HG03442 (cell line): ENCODE measurements around the gene TMEM98.
"Not testable (repeated sequence)": the region's sequence is repeated elsewhere in the genome, so short reads cannot be mapped to it uniquely, and the experiment has no call there.

Experiments
- ATAC-seq: cut with Tn5 transposase; IDR thresholded peaks from one replicate; pipeline ENCODE4 v1.9.1; 2021; ENCODE audit warnings: mild to moderate bottlenecking, moderate library complexity; ENCODE audit not compliant: unreplicated experiment

The TMEM98 gene

DNA sequence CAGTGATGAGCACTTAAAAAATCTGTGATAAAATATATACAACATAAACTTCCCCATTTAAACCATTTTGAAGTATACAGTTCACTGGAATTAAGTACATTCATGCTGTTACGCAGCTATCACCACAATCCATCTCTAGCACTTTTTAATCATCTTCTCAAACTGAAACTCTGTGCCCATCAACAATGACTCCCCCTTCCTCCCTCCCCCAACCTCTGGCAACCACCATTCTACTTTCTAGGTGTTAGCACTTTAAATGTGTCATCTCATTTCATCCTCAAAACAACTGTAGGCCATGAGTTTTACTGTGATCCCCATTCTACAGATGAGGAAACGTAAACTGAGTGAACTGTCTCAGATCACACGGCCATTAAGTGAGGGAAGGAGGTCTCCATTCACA, 13.8 kb upstream of the TMEM98 start:
- ATAC-seq: no peak

DNA sequence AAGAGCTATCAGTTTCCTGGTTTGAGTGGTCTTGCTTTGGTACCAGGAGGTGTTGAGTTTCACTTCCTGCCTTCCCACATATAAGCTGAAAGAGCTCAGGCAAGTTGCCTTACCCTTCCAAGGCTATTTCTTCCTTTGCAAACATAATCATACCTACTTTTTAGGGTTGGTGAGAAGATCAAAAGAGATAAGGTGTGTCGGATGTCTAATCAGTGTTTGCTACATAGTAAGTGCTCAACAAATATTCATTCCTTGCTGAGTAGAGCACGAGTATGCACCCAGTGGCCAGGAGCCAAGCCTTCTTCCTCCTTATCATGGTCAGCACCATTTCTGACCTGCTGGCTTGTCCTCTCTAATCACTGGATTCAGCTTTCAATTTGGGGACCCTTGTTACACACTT, 12.7 kb upstream of the TMEM98 start:
- no peak for ATAC-seq

DNA sequence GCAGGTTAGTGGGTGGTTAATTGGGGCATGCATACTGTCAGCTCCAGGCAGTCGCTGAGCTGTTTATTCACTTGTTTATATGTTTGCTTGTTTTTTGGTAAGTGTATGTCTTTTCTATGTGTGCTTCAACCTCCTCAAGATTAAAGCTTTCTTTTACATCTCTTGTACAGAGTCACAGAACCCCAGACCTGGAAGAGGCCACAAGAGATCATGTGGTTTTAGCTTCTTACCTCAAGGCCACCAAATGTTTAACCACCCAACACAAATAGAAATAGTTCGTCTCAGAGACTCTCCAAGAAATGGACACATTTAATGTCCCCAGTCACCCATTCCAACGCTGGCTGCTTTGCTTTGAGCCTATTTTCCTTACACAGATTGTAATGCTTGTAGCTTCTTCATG, 11.8 kb upstream of the TMEM98 start:
- no peak for ATAC-seq

DNA sequence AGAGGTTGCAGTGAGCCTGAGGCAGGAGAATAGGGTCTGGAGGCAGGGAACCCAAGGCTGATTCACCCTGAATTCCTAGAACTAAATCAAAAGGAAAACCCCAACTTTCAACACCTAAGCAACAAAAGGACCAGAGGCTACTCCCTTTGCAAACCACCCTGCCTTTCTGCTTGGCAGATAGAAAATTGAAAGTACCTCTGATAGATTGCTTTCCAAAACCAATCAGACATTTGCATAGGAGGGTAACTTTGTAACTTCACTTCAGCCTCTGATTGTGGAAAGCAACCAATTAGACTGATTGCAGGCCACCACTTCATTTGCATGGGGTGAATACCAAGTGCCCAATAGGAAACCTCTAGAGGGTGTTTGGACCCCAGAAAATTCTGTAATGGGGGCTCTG, 10.9 kb upstream of the TMEM98 start:
- ATAC-seq: no peak

DNA sequence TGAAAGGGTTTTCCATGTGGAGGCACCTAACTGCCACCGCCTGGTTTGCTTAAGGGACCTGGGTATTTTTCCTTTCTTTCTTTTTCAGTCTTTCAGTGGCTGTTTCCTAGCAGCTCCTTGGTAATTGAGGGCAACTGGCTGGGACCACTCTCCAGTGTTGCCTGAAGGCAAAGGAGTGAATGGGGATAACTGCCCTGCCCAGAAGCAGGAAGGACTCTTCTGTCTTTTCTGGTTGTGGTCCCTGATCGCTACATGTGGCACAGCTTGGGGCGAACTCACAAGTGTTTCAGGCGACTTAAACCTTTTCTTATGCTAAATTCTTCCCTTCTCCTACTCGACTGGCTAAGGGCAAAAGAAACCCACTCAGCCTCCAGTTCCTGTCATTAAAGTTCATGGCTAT, 10.1 kb upstream of the TMEM98 start:
- no peak for ATAC-seq

DNA sequence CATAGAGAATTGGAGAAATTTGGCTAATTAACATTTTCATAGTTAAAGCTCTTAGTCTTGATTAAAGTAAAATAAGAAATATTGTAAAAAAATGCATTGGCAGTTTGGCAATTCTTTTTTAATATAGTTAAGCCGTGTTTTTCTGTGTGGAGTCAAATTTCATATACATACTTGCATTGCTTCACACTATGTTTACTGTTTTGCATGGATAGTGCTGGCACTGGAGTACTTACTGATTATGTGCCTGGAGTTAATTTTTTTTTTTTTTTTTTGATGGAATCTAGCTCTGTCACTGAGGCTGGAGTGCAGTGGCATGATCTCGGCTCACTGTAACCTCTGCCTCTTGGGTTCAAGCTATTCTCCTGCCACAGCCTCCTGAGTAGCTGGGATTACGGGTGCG, 8.1 kb upstream of the TMEM98 start:
- ATAC-seq: not testable (repeated sequence)

DNA sequence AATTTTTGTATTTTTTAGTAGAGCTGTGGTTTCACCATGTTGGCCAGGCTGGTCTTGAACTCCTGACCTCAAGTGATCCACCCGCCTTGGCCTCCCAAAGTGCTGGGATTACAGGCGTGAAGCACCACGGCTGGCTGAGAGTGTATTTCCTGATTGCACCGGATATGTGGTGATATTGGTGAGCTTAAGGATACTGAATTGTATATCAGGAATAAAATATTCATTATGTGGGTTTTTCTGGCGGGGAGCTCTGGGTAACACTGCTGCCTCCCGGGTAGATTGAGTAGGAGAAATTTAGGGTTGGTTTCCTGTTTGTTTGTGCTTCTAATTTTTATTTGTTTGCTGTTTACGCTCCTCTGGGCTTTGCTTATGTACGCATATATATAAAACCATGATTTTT, 7.7 kb upstream of the TMEM98 start:
- ATAC-seq: no peak

DNA sequence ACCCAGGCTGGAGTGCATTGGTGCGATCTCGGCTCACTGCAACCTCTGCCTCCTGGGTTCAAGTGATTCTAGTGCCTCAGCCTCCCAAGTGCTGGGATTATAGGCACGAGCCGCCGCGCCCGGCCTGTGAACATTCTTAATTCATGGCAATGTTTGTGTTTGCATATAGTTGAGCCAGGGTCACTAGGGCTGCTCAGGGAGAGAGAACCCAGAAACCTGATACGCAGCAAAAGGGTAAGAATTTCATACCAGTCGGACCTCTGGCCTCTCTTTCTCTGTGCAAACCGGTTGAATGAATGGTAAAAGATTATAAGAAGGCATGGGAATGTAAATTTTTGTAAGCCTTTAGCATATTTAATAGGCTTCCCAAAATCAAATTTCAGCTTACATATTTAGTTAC, 6.9 kb upstream of the TMEM98 start:
- no peak for ATAC-seq

DNA sequence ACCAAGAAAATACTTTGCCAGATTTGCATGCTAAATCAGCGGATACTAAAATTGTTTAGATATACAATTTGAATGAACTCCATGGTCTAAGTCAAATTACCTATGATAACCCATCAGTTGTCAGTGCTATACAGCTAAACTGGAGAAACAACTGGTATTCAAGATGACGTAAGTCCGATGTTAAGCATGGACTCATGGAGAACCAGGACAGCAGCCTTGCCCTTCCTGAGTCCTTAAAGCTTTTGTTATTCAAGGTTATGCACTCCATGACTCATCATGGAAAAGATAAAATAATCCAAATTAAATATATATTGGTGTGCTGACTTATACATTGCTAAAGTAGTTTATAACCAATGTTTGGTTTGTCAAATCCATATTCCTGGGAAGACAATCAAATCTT, 4.0 kb upstream of the TMEM98 start:
- ATAC-seq: not testable (repeated sequence)

DNA sequence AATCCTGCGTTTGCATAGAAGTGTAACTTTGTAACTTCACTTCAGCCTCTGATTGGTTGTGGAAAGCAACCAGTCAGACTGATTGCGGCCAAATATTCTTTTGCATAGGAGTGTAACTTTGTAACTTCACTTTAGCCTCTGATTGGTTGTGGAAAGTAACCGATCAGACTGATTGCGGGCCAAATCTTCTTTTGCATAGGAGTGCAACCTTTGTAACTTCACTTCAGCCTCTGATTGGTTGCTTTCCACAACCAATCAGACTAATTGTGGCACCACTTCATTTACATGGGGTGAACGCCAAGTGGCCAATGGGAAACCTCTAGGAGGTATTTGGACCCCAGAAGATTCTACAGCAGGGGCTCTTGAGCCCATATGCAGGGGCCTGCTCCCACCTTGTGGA, 1.8 kb upstream of the TMEM98 start:
- ATAC-seq: no peak

DNA sequence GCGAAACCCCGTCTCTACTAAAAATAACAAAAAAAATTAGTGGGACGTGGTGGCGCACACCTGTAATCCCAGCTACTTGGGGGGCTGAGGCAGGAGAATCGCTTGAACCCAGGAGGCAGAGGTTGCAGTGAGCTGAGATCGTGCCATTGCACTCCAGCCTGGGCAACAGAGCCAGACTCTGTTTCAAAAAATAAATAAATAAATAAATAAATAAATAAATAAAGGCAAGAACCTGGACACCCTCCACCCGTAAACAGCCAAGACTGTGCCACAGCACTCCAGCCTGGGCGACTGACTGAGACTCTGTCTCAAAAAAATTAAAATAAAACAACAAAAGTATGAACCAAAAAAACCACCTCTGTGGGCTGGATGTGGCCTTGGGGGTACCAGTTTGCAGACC, 1.2 kb upstream of the TMEM98 start:
- ATAC-seq: not testable (repeated sequence)

DNA sequence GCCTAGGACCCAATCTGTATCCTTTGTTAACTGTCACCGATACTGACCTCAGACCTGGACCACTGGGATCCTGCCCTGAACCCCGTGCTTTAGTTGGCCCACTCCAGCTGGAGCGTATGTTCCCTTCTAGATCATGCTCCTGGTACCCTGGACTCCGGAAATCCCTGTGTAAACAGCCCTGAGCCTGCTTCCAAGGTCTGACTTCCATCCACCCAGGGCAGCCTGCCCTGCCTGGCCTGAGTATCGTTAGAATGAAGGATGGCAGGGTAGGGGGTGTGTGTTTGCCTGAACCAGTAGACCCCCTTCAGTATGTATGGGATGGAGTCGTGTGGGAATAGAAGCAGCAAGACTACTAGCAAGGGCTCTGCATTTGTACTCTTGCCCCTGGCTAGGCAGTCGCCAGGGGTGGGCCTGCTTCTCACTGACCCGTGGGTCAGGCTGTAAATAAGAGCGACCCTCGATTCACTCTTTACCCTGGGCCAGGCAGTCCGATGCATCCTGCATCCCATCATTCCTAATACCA, 691 bp upstream of the TMEM98 start:
- no peak for ATAC-seq

DNA sequence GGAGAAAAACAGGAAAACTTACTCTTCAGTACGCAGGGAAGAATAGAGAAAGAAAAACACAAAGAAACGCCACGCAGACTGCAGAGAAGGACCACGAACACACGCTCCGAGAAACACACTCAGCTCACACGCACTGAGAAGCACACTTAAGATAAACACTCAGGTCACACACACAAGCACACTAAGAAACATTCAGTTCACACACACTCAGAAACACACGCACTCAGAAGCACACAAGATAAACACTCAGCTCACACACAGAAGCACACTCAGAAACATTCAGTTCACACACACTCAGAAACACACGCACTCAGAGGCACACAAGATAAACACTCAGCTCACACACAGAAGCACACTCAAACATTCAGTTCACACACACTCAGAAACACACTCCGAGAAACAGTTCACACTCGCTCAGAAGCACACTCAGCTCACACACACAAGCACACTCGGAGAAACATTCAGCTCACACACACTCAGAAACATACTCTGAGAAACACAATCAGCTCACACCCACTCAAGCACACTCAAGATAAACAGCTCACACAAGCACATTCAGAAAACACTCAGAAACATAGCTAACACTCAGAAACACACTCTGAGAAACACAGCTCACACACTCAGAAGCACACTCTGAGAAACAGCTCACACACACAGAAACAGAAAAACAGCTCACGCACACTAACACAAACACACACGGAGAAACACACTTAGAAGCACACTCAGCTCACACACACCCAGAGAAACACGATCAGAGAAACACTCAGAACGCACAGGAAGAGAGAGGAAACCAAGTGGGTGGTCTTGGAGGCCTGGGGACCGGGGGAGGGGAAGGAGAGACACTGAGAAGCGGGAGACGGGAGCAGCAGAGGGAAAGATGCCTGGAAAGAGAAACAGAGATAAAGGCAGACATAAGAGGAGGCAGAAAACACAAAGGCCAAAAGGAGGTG, 908 bp downstream of the TMEM98 start:
- no peak for ATAC-seq

DNA sequence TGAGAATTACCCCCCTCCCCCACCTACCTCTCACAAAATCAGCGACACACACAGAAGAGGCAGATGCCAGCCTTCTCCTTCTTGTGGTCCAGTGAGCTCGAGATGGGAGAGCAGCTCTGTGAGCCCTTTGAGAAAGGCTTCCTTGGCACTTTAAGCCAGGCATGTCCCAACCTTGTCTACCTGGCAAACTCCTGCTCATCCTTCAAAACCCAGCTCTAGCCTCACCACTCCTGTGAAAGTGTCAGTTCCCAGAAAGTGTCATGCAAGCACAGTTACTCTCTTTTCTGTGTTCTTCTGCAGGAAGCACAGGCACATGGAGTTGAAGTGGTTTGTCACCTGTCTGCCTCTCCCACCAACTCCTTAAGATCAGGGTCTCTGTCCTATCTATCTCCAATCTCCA, 1.6 kb downstream of the TMEM98 start:
- no peak for ATAC-seq

DNA sequence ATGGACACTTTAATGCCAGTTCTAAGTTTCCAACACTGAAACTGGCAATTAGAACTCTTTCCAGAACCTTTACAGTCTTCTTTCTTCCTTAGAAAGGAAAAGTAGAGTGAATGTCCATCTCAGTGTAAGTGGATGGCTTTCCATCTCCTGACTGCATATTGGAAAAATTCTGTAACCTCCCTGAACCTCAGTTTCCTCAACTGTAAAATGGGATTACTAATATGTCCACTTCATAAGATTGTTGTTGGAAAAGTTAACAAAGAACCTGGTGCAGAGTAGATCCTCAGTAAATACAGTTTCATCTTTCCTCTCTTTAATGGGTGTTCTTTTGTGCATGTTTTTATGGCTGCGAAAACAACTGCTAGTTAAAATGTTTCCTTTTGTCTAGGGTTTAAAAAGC, 2.6 kb downstream of the TMEM98 start:
- ATAC-seq: no peak

DNA sequence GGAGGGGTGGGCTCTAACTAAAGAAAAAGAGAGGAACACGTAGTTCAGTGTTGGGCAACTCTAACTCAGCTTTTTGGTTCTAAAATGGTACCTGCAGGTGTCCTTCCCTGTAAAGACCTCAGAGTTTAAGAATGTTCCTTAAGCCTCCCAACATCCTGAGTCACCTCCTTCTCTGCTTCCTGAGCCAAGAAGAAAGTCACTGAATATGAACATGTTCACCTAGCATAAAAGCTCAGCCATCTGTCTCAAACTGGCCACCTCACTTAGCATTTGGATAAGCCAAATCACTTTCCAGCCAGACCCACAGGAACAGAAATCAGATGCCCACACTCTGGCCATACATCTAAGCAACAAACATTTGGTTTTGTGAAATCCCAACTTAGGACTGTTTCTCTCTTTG, 3.7 kb downstream of the TMEM98 start:
- no peak for ATAC-seq

DNA sequence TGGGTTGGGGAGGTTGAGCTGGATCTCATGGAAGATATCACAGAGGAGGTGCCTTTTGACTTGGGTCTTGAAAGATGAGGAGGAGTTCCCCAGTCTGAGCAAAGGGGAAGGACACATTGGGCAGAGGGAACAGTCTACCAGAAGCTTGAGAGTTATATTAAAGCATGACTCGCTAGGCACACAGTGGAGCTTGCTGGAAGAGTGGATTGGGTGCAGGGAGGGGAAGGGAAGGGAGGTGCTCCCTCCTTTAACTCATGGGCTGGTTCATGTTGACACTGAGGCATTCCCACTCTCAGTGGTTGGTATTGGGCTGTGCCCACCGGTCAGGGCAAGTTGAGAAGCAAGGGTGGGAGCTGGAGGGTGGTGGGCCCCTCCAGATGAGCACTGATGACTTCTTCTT, 5.9 kb downstream of the TMEM98 start:
- no peak for ATAC-seq

DNA sequence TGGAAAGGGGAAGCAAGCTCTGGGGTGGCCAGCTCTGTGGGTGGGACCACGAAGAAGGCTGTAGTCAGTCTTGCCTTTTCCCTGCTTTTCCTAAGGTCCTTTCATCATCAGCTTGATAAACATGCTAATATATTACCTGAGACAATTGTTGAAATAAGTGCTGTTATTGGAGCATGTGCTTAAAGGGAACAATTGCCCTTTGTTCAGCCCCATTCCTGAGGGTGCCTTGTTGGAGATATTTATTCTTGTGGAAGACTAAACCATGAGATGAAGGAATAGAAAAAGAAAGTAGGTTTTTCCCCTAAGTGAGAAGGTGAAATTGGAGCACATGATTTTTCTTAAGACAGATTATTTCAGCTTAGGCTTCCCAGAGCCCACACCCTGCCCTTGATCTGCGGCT, 7.8 kb downstream of the TMEM98 start:
- no peak for ATAC-seq

DNA sequence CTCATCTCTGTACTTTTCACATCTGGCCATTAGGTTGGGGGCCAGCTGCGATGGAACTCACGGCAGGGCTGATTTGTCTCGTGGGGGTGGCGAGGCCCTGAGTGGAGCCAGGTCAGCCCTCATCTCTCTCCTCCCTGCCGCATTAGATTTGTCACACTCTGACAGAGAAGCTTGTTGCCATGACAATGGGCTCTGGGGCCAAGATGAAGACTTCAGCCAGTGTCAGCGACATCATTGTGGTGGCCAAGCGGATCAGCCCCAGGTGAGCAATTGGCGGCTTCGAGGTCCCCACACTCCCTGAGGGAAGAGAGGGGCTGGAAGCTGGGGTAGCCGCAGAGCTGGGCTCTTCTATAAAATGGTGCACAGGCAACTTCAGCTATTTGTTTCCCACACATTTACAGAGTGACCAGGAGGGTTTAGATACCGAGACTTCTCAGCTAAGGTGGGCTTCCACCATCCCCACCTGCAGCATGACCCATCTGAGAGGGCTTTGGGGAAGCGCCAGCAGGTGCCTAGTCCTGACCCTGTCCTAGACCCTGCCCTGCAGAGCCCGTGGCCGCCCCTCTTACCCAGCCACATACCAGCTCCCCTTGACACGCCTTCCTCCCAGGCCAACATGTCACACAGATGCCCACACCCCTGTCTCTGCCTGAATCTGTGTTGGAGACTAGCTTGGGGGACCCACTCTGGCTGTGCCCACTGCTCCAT, 8.4 kb downstream of the TMEM98 start:
- no peak for ATAC-seq

DNA sequence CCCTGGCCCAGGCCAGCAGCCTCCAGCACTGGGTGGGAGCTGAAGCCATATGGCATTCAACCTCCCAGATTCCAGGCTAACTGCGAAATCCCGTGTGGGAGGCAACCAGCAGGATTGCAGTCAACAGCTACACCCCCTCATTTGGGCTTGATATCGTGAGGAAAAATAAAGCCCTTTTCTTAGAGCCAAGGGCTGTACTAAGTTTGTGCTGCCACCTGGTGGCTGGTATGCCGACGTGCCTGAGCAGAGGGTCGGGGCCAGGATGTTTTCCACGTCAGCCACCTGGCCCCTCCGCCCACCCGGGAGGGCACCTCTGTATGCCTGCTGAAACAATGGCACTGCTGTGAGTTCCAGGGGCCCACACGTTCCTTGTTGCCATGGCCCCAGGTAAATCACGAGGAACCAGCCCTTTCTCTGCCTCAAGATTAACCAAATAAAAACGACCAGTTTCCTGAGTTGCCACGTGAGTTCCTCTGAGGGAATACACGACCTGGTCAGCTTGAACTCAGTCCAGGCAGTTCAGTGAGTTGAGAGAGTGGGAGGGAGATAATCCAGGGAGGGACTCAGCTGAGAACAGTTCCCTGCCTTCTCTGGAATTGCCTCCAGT, 9.0 kb downstream of the TMEM98 start:
- no peak for ATAC-seq

DNA sequence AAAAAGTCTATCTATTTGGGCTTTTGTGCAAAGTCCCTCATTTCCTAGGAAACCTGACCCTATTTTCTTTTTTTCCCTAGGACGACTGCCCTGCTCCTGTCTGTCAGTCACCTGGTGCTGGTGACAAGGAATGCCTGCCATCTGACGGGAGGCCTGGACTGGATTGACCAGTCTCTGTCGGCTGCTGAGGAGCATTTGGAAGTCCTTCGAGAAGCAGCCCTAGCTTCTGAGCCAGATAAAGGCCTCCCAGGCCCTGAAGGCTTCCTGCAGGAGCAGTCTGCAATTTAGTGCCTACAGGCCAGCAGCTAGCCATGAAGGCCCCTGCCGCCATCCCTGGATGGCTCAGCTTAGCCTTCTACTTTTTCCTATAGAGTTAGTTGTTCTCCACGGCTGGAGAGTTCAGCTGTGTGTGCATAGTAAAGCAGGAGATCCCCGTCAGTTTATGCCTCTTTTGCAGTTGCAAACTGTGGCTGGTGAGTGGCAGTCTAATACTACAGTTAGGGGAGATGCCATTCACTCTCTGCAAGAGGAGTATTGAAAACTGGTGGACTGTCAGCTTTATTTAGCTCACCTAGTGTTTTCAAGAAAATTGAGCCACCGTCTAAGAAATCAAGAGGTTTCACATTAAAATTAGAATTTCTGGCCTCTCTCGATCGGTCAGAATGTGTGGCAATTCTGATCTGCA, 12.9 kb downstream of the TMEM98 start:
- no peak for ATAC-seq
